Testis (tissue), 3 donors: ENCODE results near the gene AGBL2. TPM values are rescaled to one million over a fixed set of nuclear protein-coding genes. Genes with fewer than 3 reads are reported as not detected.
A peak's percentile ranks its signal among the peaks of the same experiment; 100 is the strongest.
"Not testable (repeated sequence)": the region's sequence is repeated elsewhere in the genome, so short reads cannot be mapped to it uniquely, and the experiment has no call there.

Experiments used
- DNase-seq: peaks from one replicate; pipeline ENCODE4 v3.0.0-alpha.2; 2019
- H3K27ac ChIP-seq, 2 donors: fragments of 200-600 bp; sonication (generic); one replicate each; pipeline ENCODE4 v1.5.1; 2019
- H3K27me3 ChIP-seq: fragments of 200-600 bp; sonication (generic); one replicate; pipeline ENCODE4 v1.5.1; 2019
- H3K36me3 ChIP-seq: fragments of 200-600 bp; sonication (generic); one replicate; pipeline ENCODE4 v1.5.1; 2017; ENCODE audit warnings: low read depth; ENCODE audit errors: missing control alignments
- H3K4me1 ChIP-seq: fragments of 200-600 bp; sonication (generic); one replicate; pipeline ENCODE4 v1.5.1; 2019
- H3K4me3 ChIP-seq, 2 donors: fragments of 200-600 bp; sonication (generic); one replicate each; pipeline ENCODE4 v1.5.1; 2017 to 2019
- H3K9me3 ChIP-seq: fragments of 200-600 bp; sonication (generic); one replicate; pipeline ENCODE4 v1.5.1; 2017
- POLR2A ChIP-seq: fragments of 450-650 bp; IDR thresholded peaks from one replicate; pipeline ENCODE4 v1.6.1; 2017; ENCODE audit warnings: antibody characterized with exemption, mild to moderate bottlenecking, moderate library complexity
- WGBS, 2 donors: methylation state at CpG; one replicate each; pipeline ENCODE4 v1.1.5; 2018; 5-methylcytosine and 5-hydroxymethylcytosine counted together
- intact Hi-C: fragments of 100-400 bp; cut with DNase I; formaldehyde crosslinking; loops from one replicate; pipeline ENCODE4 v1.15.1; 2023; ENCODE audit warnings: low total_unique reads
- polyA plus RNA-seq: library from polyadenylated mRNA; stranded (reverse); fragments of 350-450 nt; fragmentation: Illumina TruSeq; extraction: RNeasy Lipid Tissue Mini Kit (QIAGEN cat#74804); gene quantifications from one replicate; pipeline ENCODE4 v1.2.3, GENCODE V29; 2014; ENCODE audit warnings: low read depth, low replicate concordance; ENCODE audit not compliant: insufficient read depth
- total RNA-seq, 2 donors: library from RNA; depleted of rRNA; stranded (reverse); fragments of >200 nt; gene quantifications; one replicate each; pipeline ENCODE4 v1.2.3, GENCODE V29; 2016
- TF ChIP-seq, protein P1 (sequence below), 3 experiments: fragments of 450-650 bp in 2 of 3; fragments of 200-600 bp in 1 of 3; sonication (generic) in 1 of 3; IDR thresholded peaks; one replicate each; pipeline ENCODE4 v1.5.1; 2016 to 2019; ENCODE audit warnings: antibody characterized with exemption in 3 of 3, mild to moderate bottlenecking in 2 of 3, moderate library complexity in 1 of 3

AGBL2 gene
- total and polyA plus RNA-seq, 3 donors from 2014 or later, result 25.8 to 65.2 (median 40.6) TPM

GRCh38 chr11:47646019-47646418 is 69.2 kb downstream of the AGBL2 start:
- no peak for TF ChIP-seq POLR2A
- TF ChIP-seq, protein P1, sequence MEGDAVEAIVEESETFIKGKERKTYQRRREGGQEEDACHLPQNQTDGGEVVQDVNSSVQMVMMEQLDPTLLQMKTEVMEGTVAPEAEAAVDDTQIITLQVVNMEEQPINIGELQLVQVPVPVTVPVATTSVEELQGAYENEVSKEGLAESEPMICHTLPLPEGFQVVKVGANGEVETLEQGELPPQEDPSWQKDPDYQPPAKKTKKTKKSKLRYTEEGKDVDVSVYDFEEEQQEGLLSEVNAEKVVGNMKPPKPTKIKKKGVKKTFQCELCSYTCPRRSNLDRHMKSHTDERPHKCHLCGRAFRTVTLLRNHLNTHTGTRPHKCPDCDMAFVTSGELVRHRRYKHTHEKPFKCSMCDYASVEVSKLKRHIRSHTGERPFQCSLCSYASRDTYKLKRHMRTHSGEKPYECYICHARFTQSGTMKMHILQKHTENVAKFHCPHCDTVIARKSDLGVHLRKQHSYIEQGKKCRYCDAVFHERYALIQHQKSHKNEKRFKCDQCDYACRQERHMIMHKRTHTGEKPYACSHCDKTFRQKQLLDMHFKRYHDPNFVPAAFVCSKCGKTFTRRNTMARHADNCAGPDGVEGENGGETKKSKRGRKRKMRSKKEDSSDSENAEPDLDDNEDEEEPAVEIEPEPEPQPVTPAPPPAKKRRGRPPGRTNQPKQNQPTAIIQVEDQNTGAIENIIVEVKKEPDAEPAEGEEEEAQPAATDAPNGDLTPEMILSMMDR (IDR thresholded peaks at IDR 0.05), result no peak
- H3K27ac ChIP-seq, result no peak overlapping the region
- WGBS, 2 donors, result 87 to 88% methylated on average over 6 of the region's 6 CpGs
- no peaks in the 10 kb centered on the region for H3K27me3 ChIP-seq
- H3K4me3 ChIP-seq, result no peak overlapping the region
- no peak for DNase-seq
- H3K4me1 ChIP-seq, result no peaks in the 10 kb centered on the region
- H3K9me3 ChIP-seq, result no peaks in the 10 kb centered on the region
- no peaks in the 10 kb centered on the region for H3K36me3 ChIP-seq
- intact Hi-C loops, result no loop called here

- intact Hi-C loops, result no loop called here
- H3K36me3 ChIP-seq, result no peaks in the 10 kb centered on the region
- no peak for DNase-seq
- no peaks in the 10 kb centered on the region for H3K27me3 ChIP-seq
- H3K4me3 ChIP-seq, result no peak overlapping the region
- WGBS, 2 donors, result 71 to 76% methylated on average over 6 of the region's 6 CpGs
- H3K4me1 ChIP-seq, result peaks cover 5% of the 10 kb centered on the region
- no peak overlapping the region for H3K27ac ChIP-seq
- H3K9me3 ChIP-seq, result no peaks in the 10 kb centered on the region
- TF ChIP-seq, protein P1 (IDR thresholded peaks at IDR 0.05), result no peak
- no peak for TF ChIP-seq POLR2A
Measured at GRCh38 chr11:47645500-47645899, 69.7 kb downstream of the AGBL2 start.

DNA sequence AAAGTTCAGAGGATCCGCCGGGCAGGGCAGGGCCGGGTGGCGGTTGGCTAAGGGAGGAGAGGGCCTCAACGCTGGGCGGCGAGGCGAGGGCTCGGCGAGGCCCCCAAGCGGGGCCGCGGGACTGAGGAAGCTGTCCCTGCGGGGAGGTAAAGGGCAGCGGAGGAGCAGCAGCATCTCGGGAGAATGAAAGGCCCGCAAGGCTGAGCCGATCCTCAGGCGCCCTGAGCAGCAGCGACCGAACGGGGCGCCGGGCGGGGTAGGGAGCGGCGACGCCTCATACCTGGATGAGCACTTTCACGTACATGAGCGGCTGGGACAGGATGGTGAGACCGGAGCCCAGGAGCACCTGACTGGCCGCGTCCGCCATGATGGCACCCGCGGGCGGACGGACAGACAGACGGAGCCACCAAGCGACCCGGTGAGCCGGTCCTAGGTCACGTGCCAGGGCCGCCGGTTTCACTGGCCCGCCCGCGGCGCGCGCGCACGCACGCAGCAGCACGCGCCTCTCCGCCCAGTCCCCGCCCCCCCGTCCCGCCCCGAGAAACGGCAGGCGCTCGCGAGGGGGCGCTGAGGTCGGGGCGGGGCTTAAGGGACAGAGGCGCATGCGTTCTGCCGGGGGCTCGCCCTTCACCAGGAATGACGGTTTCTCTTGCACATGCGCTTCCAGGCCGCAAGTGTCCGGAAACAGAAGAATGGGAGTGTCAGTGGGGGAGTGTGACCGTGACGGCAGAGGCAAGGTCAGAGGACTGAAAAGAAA is 72.9 kb downstream of the AGBL2 start, which contains the start of gene MTCH2:
TSS of gene MTCH2 (minus strand) at position 461 of the 757 bp plus-strand sequence. CDS start at position 367, 94 bp downstream.
- H3K9me3 ChIP-seq, result no peaks in the 10 kb centered on the region
- H3K36me3 ChIP-seq, result no peaks in the 10 kb centered on the region
- TF ChIP-seq, protein P1 (IDR thresholded peaks at IDR 0.05), result peak; percentile 21 to 66 (median 53)
- TF ChIP-seq POLR2A, result peak; percentile 53
- intact Hi-C loops, result no loop called here
- DNase-seq, result peak; percentile 95
- H3K27me3 ChIP-seq, result no peaks in the 10 kb centered on the region
- peak within 1 kb of the TSS; percentile 90 to 93 for H3K4me3 ChIP-seq
- peak within 1 kb of the TSS; percentile 94 for H3K27ac ChIP-seq
- H3K4me1 ChIP-seq, result peaks cover 7% of the 10 kb centered on the region
- WGBS, 2 donors, result 1% methylated on average over 39 to 40 of the region's 78 CpGs

DNA sequence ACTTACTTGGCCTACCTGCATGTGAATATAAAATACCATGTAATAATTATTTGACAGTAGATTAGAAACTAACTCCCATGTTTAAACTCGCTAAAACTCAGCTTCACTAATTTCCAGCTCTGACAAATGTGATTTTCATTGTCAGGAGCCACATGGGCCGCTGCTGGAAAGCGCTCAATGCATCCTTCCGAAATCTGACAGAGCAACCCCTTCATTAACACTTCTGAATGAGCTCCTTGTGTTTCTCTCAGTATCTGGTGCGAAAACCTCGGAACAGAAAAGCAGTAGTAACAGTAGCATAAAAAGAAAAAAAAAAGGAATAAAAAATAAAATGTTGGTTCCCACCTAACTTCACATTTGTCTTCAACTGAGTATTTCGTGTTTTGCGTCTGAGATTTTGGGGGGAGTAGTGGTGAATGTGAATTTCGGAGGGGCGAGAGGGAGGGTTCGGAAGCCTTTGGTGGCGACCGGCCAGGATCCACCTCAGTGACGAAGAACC is 73.5 kb downstream of the AGBL2 start:
- intact Hi-C loops, result no loop called here
- no peak for DNase-seq
- no peak for TF ChIP-seq POLR2A
- TF ChIP-seq, protein P1 (IDR thresholded peaks at IDR 0.05), result no peak
- Histone ChIP-seq H3K27me3 (no peaks in the 10 kb centered on the region), H3K27ac (peak overlapping the region; percentile 94), H3K4me1 (peaks cover 7% of the 10 kb centered on the region), H3K36me3 (no peaks in the 10 kb centered on the region), H3K4me3 (peak overlapping the region; percentile 90 to 93), H3K9me3 (no peaks in the 10 kb centered on the region)
- WGBS, 2 donors, result 1 to 6% methylated on average over 13 to 14 of the region's 14 CpGs

GRCh38 chr11:47640506-47640905 is 74.7 kb downstream of the AGBL2 start:
- intact Hi-C loops, H3K27ac ChIP-seq: not testable (repeated sequence)
- WGBS, 2 donors, result 47 to 59% methylated on average over 6 of the region's 6 CpGs

DNA sequence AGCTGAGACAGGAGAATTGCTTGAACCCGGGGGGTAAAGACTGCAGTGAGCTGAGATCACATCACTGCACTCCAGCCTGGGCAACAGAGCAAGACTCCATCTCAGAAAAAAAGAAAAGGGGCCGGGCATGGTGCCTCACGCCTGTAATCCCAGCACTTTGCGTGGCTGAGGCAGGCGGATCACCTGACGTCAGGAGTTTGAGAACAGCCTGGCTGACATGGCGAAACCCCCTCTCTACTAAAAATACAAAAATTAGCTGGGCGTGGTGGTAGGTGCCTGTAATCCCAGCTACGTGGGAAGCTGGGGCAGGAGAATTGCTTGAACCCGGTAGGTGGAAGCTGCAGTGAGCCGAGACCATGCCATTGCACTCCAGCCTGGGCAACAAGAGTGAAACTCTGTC is 78.8 kb downstream of the AGBL2 start:
- intact Hi-C loops, H3K9me3 ChIP-seq, H3K36me3 ChIP-seq, H3K4me1 ChIP-seq, H3K4me3 ChIP-seq, DNase-seq, H3K27me3 ChIP-seq: not testable (repeated sequence)
- 93 to 94% methylated on average over 11 of the region's 11 CpGs for WGBS, 2 donors
- peak overlapping the region; percentile 59 to 87 for H3K27ac ChIP-seq

More at GRCh38 chr11:47640506-47640905, 74.7 kb downstream of the AGBL2 start:
- H3K27me3 ChIP-seq, H3K36me3 ChIP-seq, H3K4me3 ChIP-seq, H3K4me1 ChIP-seq, H3K9me3 ChIP-seq, DNase-seq: not testable (repeated sequence)
